GM19468 (cell line): ENCODE results near the gene ANKRD40.
"Not testable (repeated sequence)": the region's sequence is repeated elsewhere in the genome, so short reads cannot be mapped to it uniquely, and the experiment has no call there.

Experiments
- ATAC-seq: cut with Tn5 transposase; IDR thresholded peaks from one replicate; pipeline ENCODE4 v1.9.1; 2021; ENCODE audit warnings: mild to moderate bottlenecking, moderate library complexity, moderate number of reproducible peaks; ENCODE audit not compliant: unreplicated experiment; ENCODE audit errors: extremely low read depth

ANKRD40 gene

GRCh38 chr17:50687200-50688066 lies 20.3 kb downstream of the ANKRD40 start:
- no peak for ATAC-seq

DNA sequence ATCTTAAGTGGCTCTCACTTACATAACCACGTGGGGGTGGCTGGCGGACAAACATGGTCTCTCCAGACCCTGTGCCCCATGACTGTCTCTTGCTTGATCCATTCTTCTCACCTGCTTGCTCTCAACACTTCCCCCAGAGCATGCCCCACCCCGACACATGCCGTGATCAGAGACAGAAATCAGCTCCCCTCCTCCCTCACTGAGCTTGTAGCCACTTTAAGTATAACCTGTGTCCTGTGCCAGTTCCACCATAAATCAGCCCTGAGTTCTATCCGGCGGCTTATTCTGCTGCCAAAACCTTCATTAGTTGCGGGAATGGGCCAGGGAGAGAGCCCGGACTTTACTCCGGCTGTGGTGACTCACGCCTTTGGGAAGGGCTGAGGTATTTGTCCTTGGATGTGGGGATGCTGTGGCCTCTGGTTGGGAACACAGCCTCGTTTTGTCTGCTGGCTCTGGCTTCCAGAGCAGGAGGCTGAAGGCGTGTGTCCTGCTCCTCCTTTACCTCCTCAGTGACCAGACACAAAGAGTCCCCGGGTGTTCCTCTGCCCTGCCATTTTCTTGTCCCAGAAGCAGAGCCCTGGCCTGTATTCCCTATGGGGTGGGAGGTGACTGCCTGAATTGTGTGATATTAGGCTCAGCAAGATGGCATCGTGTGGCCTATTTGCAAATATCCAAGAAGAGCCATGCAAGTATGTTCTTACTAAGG lies 21.1 kb downstream of the ANKRD40 start:
- ATAC-seq, result no peak

- no peak for ATAC-seq
Observed at GRCh38 chr17:50685691-50686493, 21.8 kb downstream of the ANKRD40 start.

DNA sequence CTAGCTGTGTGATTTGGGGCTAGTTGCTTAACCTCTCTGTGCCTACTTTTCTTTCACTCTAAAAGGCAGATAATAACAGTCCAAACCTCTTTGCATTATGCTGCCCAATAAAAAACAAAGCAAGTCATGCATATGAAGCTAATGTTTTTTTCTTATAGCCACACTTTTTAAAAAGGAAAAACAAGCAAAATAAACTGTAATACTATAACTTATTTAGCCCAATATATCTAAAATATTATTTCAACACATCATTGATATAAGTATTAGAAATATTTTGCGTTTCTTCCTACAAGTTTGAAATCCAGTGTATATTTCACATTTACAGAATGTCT lies 22.4 kb downstream of the ANKRD40 start:
- ATAC-seq, result no peak

GRCh38 chr17:50684612-50685333 lies 22.9 kb downstream of the ANKRD40 start:
- no peak for ATAC-seq

DNA sequence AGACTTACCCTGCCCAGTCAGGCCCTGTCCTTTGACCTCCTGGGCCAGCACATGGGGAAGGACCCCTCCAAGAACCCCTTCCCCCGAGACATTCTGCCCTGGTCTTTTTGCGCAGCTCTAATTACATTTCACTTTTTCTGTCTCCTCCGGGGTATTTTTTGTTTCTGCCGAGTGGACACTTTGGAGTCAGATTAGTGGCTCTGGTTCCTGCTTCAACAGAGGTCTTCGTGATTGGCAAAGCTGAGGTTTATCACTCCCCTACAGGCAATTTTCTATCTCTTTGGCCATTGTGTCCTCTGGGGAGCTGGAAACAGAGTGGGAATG lies 23.5 kb downstream of the ANKRD40 start:
- no peak for ATAC-seq

DNA sequence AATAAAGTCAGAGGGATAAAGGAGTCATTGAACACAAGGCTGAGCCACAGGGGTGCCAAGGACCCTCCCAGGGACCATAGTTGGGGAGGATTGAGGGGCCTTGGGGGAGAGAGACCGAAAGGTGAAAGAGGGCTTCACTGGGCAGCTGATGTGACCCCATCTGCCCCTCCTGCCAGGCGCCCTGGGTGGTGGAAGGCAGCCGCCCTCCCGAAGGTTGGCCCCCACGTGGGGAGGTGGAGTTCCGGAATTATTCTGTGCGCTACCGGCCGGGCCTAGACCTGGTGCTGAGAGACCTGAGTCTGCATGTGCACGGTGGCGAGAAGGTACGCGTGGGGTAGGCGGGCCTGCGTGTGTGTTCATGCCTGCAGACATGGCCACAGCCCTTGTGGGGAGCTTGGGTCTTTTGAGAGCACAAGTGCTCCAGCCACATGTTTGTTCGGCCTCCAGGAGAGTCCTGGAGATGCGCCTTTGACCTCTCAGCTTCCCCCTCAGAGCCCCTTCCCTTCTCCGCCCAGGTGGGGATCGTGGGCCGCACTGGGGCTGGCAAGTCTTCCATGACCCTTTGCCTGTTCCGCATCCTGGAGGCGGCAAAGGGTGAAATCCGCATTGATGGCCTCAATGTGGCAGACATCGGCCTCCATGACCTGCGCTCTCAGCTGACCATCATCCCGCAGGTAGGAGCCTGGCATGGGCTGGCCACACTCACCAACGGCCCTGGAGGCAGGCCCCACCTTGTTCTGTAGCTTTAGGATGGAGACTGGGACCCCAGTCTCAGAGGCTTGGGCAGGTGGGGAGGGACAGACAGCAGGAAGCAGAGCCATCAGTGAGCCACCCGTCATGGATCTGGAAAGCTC lies 24.1 kb downstream of the ANKRD40 start:
- ATAC-seq, result no peak

GRCh38 chr17:50682938-50683337 lies 24.8 kb downstream of the ANKRD40 start:
- no peak for ATAC-seq

DNA sequence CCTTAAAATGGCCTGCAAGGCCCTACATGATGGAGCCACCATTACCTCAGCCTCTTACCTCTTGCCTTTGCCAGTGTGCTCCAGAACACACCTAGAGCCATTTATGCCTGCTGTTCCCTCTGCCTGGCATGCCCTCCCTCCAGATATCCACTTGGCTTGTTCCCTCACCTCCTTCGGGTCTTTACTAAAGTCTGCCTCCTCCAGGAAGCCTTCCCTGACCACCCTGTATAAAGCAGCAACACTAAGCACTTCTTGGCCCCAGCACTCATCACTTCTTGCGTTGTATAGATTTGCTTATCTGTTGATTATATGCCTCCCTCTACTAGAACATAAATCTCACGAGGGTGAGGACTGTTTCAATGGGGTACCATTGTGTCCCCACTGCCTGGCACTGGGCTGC lies 25.3 kb downstream of the ANKRD40 start:
- no peak for ATAC-seq

DNA sequence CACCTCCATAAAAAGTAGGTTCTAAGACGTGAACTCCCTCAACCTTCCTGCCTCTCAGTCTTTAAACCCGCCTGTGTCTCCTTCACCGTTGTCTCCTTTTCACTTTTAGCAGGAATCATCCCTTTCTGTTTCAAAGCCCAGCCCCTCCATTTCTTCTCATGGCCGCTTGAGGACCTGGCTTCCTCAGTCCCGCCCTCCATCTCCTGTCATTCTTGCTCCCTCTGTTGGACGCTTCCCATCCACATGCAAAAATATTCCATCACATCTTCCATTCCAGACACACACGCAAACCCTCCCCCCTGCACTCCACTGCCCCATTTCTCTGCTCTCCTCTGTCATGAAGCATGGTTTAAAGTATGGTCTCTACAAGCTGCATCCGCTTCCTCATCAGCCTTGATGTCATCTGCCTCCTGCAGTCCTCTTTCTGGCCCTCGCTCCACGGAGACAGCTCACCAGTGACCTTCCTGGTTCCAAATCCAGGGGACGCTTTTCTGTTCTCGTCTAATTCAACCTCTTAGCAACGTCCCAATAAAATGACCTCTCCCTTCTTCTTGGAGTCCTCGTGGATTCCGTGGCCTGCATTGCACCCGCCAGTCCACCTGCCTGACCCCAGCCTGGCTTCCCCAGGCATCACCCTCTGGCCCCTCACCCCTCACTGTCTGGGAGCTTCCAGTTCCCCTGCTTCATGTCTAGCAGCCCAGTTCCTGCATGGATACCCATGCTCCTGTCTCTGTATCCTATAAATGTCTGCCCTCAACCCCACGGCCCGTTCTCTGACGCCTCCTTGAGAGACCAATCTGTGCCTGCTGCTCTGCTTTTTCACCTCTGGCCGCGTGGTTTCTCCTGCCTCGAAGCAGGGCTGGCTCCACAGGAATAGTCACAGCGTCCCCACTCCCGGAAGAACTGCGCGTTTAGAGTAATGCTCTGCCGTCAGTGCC lies 26.2 kb downstream of the ANKRD40 start:
- no peak for ATAC-seq

DNA sequence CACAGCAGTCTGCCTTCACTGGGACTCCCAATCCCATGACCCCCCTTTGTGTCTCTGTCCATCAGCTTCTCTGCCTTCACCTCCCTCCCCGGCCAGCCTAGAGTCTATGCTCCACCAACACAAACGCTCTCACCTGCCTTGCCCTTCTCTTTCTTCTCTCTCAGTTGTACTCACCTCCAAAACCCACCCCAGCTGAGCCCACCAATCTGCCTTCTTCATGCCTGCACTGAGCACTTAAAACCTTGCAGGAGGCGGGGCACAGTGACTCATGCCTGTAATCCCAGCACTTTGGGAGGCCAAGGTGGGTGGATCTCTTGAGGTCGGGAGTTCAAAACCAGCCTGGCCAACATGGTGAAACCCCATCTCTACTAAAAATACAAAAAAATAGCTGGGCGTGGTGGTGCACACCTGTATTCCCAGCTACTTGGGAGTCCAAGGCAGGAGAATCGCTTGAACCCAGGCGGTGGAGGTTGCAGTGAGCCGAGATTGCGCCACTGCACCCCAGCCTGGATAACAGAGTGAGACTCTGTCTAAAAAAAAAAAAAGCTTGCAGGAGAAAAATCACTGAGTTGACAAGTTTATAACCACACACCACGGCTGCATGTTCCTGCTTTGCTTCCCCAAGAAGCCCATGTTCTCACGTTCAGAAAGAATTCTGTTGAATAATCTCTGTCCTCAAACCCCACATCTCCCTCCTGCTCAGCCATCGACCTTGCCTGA lies 27.0 kb downstream of the ANKRD40 start:
- not testable (repeated sequence) for ATAC-seq

DNA sequence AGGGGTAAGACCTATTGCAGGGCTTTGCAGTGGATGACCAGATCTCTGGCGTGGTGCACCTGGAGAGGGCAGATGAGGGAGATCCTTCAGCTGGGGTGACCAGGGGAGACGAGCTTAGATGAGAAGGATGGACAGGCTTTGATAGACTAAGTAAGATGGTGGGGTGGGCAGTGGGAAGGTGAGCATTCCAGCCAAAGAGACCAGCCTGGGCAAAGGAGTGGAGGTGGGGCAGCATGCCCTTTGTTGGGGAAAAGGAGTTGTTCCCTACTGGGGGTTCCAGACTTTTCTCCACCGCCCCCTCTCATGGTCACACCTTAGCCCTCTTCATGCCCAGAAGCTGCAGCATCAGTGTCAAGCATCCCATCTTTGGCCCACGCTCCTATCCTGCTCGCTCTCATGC lies 27.6 kb downstream of the ANKRD40 start:
- ATAC-seq, result no peak

DNA sequence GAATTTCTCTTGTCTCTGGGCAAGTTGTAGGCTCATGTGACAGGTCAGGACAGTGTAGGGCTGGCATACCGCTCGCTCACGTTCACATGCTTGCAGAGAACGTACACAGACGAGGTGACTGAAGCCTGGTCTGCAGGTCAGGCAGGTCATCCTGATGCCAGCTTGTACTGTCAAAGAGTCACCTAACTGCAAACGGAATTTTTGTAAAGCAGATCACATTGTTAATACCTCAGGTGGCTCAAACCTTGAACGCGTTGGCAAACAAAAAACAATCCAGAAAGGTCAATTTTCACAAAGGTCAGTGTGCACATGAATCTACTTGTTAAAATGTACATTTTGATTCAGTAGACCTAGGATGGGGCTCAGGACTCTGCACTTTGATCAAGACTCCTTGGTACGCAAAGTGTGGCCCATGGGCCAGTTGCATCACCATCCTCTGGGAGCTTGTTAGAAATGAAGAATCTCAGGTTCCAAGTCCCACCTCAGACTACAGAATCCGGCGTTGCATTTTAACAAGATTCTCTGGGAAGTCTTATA lies 28.6 kb downstream of the ANKRD40 start:
- no peak for ATAC-seq

- no peak for ATAC-seq
Observed at GRCh38 chr17:50677851-50678375, 29.8 kb downstream of the ANKRD40 start.

GRCh38 chr17:50676065-50676975 lies 31.4 kb downstream of the ANKRD40 start:
- ATAC-seq, result no peak

GRCh38 chr17:50675627-50676026 lies 32.1 kb downstream of the ANKRD40 start:
- no peak for ATAC-seq
